ENCODE results near the gene NPM3. TPM values are rescaled to one million over a fixed set of nuclear protein-coding genes. Genes with fewer than 3 reads are reported as not detected.

NPM3 gene
- total RNA-seq, 1 donor from 2014 or later, result 38.0 TPM

GRCh38 chr10:101775273-101776160, 7.7 kb downstream of the NPM3 start, which contains the start of gene FGF8:
TSS of gene FGF8 (minus strand) at chr10:101776114. CDS start at chr10:101775900, 214 bp downstream.
- DNase-seq (ENCODE audit: low spot score), result no peak

GRCh38 chr10:101774589-101775272, 8.5 kb downstream of the NPM3 start:
- DNase-seq (ENCODE audit: low spot score), result no peak

- no peak for DNase-seq (ENCODE audit: low spot score)
These were observed 9.2 kb downstream of the NPM3 start for GRCh38 chr10:101773923-101774588.

GRCh38 chr10:101772895-101773761, 10.1 kb downstream of the NPM3 start:
- DNase-seq (ENCODE audit: low spot score), result no peak

- DNase-seq (ENCODE audit: low spot score), result no peak
These were observed 11.0 kb downstream of the NPM3 start for GRCh38 chr10:101772017-101772894.

- DNase-seq (ENCODE audit: low spot score), result no peak
These were observed 11.9 kb downstream of the NPM3 start for GRCh38 chr10:101771380-101771779.

GRCh38 chr10:101770331-101771215, 12.7 kb downstream of the NPM3 start:
- DNase-seq (ENCODE audit: low spot score), result no peak

GRCh38 chr10:101769541-101770180, 13.6 kb downstream of the NPM3 start:
- DNase-seq (ENCODE audit: low spot score), result no peak

- DNase-seq (ENCODE audit: low spot score), result no peak
These were observed 14.5 kb downstream of the NPM3 start for GRCh38 chr10:101768791-101769170.

GRCh38 chr10:101767966-101768790, 15.1 kb downstream of the NPM3 start:
- no peak for DNase-seq (ENCODE audit: low spot score)

- no peak for DNase-seq (ENCODE audit: low spot score)
These were observed 15.7 kb downstream of the NPM3 start for GRCh38 chr10:101767600-101767945.

GRCh38 chr10:101766753-101767599, 16.3 kb downstream of the NPM3 start:
- DNase-seq (ENCODE audit: low spot score), result no peak

GRCh38 chr10:101766306-101766705, 16.9 kb downstream of the NPM3 start:
- DNase-seq (ENCODE audit: low spot score), result no peak

- no peak for DNase-seq (ENCODE audit: low spot score)
These were observed 20.0 kb downstream of the NPM3 start for GRCh38 chr10:101763141-101763846.

- no peak for DNase-seq (ENCODE audit: low spot score)
These were observed 20.5 kb downstream of the NPM3 start for GRCh38 chr10:101762736-101763135.

- no peak for DNase-seq (ENCODE audit: low spot score)
These were observed 22.0 kb downstream of the NPM3 start for GRCh38 chr10:101761226-101761625.

Measured in umbilical cord (tissue), 2 donors.